Right ventricle myocardium inferior (tissue), 1 donor: ENCODE measurements around the gene RFK. TPM values are rescaled to one million over a fixed set of nuclear protein-coding genes. Genes with fewer than 3 reads are reported as not detected.
"Not testable (repeated sequence)": the region's sequence is repeated elsewhere in the genome, so short reads cannot be mapped to it uniquely, and the experiment has no call there.

Experiments used
- ATAC-seq: fragments of 200-7000 bp; cut with Tn5 transposase; one replicate; pipeline ENCODE4 v1.9.1; 2020; ENCODE audit warnings: mild to moderate bottlenecking, moderate library complexity
- DNase-seq: peaks from one replicate; pipeline ENCODE4 v3.0.0; 2021; ENCODE audit errors: missing footprints
- intact Hi-C: fragments of 100-400 bp; cut with DNase I; formaldehyde crosslinking; loops from one replicate; pipeline ENCODE4 v1.11.0; 2022
- total RNA-seq: library from RNA; stranded (reverse); fragmentation: NEBNext Ultra II Directional; extraction: Animal tissue kit (Norgen Biotek cat#: 25700); gene quantifications from one replicate; pipeline ENCODE4 v1.2.1, GENCODE V29; 2021
- donor health status: DM: no; HTN: yes; CAD: no; lungs with severe emphysema.

The RFK gene
- total RNA-seq, 1 donor from 2014 or later: 23.9 TPM

DNA sequence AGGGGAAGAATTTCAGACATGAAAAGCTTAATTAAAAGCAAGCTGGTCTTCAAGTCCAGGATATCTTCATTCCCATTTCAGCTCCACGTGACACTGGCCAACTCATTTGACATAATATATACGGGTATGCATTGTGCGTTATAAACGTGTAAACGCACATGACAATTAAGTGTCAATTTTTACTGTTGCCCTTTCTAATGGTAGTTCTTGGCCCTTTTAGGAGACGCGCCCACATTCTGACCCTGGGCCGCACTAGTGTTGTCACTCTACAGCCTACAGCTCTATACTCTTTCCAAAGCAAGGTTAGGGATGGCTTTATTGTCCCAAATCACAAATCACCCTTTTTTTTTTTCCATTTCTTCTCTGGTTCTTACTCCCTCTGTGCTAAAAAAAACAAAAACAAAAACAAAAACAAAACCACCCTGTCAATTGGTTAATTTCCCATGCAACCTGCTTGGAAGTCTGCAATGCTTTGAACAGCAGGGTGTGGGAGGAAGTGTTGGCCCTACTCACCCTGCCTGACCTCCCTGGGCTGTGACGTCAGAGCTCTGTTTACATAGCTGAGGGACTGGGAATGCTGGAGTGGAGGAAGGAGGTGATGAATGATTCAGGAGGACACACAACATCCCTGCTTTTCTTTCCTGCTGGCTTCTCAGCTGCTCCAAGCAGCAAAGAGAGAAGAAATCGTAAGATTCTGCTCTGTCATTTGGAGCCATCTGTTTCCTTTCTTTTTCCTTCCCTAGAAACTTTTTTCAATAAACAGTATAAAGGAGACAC lies 19.3 kb downstream of the RFK start:
- ATAC-seq: peak; percentile 94
- intact Hi-C loops: no loop called here
- peak; percentile 79 for DNase-seq

DNA sequence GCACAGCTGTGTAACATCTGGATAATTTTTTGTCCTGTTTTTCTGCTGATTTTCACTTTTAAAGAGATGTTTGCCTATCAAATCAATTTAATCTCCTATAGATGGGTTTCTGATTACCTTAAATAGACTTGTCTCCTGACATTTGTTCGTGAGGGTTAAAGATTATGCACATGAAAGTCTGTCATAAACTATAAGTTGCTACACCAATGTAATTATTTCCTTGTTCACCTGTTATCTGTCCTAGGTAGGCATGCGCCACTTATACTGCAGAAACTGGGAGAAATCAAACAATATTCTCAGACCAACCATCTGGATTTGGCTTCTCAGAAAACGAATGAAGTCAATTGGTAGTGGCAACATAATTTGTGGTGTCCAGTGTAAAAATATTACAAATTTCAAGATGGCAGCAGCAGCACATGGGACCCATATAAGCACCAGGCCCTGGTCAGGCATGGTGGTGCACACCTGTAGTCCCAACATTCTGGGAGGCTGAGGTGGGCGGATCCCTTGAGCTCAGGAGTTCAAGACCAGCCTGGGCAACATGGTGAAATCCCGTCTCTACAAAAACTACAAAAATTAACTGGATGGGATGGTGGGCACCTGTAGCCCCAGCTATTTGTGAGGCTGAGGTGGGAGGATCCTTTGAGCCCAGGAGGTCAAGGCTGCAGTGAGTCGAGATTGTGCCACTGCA lies 20.3 kb downstream of the RFK start:
- intact Hi-C loops: no loop called here
- DNase-seq (no peak), ATAC-seq (no peak)

DNA sequence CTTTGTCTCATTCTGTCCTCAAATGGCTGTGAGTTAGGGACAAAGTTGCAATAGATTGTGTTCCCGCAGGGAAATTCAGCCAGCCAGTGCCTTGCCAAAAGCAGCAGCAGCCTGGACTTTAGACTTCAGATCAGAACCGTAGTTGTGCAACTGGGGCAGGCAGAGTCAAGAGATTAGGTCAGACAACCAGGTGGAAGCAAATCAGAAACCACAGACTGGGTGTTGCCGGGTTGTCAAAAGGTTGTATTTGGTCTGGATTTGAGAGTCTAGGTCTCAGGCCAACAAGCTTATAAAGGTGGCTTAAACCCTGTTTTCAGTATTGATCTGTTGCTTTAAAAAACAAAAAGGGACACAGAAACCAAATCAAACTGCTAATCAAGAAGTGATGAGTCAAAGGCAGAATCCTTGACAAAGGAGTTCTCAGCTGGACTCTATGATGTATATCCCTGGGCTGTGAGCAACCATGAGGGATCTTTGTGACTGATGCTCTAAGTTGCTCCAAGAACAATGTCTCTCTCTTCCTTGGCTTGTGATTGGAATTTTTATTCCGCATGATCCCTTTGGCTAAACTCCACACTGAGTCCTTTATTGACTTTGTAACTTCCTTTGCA lies 20.9 kb downstream of the RFK start:
- ATAC-seq (peak; percentile 79), DNase-seq (no peak)
- intact Hi-C loops: no loop called here

DNA sequence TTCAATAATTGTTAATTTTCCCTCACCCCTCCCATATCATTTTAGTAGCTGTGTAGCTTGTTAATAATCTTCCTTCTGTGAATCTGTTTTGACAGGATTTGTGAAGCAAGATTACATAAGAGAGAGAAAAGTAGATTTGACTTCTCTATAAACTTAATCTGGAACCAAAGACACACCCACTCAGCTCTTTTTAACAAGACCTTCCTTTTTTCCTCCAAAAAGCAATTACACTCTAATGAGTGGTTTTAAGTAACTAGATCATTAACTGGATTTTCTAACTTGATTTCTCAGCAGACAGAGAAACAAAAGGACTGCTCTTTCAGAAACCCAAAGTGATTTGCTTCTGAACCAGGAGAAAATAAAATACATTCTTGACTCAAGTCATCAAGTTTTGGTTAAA lies 21.9 kb downstream of the RFK start:
- DNase-seq (no peak), ATAC-seq (no peak)
- intact Hi-C loops: no loop called here

DNA sequence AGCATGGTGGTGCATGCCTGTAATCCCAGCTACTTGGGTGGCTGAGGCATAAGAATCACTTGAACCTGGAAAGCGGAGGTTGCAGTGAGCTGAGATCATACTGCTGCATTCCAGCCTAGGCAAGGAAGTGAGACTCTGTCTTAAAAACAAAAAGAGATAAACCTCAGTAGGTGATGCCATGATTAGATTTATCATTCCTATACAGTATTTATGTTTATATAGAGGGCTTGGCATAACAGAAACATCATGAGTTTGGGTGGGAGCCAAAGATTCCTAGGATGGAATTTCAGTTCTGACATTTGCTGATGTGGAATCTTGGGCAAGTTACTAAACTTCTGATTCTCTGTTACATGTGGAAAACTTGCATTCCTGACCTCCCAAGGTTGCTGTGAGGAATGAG lies 22.3 kb downstream of the RFK start:
- no peak for ATAC-seq
- intact Hi-C loops: no loop called here
- DNase-seq: no peak

DNA sequence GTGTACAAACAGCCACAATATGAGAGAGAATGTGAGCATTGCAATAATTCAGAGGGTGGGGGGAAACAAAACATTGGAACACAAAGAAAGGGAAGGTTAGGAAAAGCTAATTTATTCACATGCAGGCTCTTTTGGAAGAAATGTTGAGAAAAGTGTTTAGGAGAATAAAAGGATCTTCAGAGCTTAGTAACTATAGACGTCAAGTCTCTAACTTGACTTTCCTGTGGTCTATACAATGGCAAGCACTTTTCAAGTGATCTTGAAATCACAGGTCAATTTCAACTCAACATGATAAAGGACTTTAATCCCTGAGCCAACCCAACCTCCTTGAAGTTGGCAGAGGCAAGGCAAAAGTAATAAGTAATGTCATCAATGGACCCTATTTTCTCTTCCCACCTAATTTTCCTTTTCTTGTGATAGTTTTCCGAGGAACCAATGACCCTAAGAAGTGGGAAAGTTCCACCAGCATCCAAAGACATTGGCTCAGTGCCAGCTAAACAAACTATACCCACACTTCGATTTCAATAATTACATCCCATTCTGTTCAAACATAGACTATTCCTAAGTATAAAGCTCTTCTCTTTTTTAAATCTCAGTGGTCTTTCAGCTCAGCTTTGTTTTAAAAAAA lies 23.7 kb downstream of the RFK start:
- ATAC-seq (no peak), DNase-seq (no peak)
- intact Hi-C loops: no loop called here

DNA sequence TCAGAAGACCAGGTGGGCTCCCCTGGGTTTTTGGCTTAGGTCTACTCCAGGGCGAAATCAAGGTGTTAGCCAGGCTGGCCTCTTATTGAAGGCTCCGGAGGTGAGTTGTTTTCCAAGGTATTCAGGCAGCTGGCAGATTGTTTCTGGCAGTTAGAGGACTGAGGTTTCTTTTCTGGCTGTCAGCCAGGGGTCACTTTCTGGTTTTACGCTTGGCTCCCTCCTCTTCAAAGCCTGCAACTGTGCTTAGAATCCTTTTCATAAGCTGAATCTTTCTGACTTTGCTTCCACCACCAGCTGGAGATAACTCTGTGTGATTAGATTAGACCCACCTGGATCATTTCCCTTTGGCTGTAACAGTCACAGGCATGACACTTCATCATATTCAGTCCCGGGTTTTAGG lies 24.6 kb downstream of the RFK start:
- intact Hi-C loops: no loop called here
- ATAC-seq (no peak), DNase-seq (no peak)

DNA sequence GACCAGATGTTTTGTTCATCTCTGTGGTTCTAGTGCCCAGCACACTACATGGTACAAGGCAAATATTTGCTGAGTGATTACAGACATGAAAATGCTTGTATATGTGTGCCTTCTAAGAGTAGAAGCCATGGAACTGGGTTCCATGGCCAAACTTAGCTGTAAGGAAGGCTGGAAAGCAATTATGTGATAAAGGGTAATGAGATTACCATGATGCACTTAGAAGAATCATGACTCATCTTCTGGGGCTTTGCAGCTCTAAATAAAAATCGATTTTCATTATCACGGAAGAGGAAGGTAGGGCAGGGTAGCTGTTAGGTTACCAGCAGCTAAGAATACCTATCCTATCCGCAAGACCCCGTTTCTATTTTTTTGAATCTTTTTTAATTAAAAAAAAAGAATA lies 28.0 kb downstream of the RFK start:
- intact Hi-C loops: no loop called here
- ATAC-seq (no peak), DNase-seq (no peak)

DNA sequence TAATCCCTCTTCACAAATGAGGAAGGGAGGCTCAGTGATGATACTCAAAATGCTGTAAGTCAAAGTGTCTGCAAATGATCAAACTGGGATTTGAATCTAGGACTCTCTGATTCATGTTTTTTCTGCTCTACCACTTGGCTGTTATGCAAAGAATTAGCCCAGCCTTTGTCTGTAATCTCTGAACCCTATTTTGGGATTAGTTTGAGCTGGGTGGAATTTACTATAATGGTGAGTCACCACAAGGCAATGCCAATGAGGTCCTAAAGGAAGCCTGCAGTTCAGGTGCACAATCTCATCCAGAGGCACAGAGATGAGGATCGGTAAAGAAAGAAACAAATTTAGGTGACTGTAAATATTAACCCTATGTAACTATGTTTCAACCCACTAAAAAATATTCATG lies 29.2 kb downstream of the RFK start:
- ATAC-seq: no peak
- no peak for DNase-seq
- intact Hi-C loops: no loop called here

DNA sequence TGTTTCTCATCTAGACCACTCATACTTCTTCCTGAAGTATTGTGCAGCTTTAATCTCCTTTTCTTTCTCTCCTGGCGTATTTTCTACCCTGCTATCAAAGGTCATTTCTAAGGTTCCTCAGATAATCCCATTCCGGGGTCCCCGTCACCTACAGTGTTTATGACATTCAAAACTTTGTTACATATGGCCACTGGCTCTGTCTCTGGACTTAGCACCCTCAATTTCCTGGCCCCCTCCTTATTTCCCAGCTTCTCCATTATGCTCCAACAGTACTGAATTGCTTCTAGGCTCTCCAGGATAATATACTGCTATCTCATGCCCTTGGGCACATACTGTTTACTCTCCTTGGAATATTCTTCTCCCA lies 31.2 kb downstream of the RFK start:
- intact Hi-C loops: no loop called here
- no peak for DNase-seq

DNA sequence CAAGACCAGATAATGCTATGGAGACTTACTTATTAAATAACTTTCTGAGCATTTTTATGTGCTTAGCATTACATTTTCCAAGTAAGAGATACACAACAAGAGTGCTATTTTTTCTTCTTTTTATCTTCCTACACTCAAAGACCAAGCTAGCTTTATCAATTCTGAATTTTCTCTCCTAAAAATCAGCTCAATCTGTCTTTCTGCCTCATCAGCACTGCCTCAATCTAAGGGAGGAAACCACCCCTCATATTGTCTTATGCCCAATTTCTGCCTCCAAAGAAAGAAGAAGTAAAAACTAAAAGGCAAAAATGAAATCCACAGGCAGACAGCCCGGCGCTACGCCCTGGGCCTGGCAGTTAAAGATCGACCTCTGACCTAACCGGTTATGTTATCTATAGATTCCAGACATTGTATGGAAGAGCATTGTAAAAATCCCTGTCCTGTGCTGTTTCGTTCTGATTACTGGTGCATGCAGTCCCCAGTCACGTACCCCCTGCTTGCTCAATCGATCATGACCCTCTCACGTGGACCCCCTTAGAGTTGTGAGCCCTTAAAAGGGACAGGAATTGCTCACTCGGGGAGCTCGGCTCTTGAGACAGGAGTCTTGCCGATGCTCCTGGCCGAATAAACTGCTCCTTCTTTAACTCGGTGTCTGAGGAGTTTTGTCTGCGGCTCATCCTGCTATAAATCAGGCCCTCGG lies 31.7 kb downstream of the RFK start:
- ATAC-seq, DNase-seq, intact Hi-C loops: not testable (repeated sequence)

More for the DNA sequence above, 31.2 kb downstream of the RFK start:
- no peak for ATAC-seq

DNA sequence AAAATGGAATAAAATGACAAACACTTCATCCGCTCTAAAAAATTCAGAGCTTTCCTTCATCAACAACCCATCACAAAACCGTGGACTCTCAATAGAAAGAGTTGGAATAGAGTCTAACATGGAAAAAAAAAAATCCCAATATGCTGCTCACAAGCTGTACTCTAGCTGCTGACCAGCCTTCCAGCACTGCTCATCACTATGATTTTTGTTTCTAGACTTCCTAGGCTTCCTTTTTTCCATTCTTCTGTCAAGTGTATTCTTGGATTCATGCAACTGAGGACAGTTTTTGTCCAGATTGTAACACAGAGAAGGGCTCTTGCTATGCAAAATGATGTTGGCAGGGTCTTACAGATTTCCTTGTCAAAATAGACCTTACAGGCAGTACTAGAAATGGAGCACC lies 34.5 kb downstream of the RFK start:
- intact Hi-C loops: no loop called here
- no peak for ATAC-seq

DNA sequence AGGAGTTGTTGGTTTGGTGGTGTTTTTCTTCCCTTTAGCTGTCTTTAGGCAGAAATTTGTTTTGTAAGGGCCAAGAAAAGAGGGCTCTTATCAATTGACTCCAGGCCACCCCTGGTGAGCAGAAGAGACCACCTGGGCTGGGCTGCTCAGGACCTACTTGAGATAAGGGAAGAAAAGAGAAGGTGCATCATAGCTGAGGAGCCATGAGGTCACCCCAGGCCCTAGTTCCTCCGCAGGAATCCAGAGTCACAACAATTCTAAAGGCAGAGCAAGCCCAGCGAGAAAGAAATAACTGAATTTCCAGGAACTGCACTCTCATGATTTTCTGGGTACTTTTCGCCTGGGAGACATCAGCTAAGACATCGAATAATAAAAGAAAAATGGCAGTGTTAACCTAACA lies 34.9 kb downstream of the RFK start:
- no peak for DNase-seq
- ATAC-seq: no peak
- intact Hi-C loops: no loop called here

More for the DNA sequence above, 34.5 kb downstream of the RFK start:
- no peak for DNase-seq

DNA sequence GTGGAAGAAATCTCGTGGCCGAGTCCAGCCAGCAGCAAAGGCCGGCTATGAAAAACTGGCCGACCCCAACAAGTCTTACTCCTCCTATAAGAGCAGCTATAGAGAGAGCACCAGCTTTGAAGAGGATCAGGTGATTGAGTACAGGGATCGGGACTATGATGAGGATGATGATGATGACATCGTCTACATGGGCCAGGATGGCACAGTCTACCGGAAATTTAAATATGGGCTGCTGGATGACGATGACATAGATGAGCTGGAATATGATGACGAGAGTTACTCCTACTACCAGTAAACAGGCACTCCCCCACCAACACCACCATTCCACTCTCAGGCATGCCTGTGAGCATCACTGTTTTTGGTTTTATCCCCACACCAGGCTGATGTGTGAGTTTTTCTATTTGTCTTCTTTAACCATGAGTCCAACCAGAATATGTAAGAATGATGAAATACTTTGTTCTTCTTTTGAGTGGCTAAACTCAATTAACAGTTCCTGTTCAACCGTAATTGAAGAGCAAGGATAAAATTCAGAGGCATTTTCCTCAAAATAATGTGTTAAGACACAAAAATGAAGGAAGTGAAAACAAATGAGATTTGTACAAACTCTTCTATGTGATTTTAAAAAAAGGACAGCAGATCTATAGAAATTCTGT lies 35.5 kb downstream of the RFK start:
- DNase-seq (no peak), ATAC-seq (no peak)
- intact Hi-C loops: no loop called here

DNA sequence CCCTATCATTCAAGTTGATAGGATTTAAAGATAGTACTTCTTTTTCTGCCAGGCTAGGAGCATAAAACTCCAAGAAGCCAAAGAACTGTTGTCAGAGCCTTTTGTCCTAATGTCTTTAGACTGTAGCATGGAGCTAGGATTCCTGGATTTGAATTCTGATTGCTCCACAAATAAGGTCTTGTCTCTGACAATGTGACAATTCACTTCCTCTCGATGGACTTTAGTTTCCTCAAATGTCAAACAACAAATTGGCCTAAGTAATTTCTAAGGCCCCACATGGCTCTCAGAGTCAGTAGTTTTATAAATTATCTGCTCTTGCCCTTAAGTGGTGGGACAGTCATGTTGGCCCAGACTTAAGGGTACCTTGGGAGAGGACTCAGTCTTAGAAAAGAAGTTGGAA lies 36.7 kb downstream of the RFK start:
- no peak for ATAC-seq
- intact Hi-C loops: no loop called here
- no peak for DNase-seq

DNA sequence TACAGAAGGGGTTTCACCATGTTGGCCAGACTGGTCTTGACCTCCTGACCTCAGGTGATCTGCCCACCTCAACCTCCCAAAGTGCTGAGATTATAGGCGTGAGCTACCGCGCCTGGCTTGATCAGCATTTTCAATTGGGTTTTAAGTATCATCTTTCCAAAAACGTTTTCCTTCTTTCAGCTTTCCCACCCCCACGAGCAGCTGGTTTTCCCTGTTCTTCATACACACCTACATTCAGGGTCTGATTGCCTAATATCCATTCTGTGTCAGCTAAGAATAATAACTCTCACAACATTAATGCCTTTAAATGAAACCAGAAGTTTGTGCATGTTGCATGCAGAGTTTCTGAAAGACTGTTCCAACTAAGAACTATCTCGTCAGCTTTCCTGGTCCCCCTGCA lies 38.3 kb downstream of the RFK start:
- DNase-seq (no peak), ATAC-seq (no peak)
- intact Hi-C loops: no loop called here

DNA sequence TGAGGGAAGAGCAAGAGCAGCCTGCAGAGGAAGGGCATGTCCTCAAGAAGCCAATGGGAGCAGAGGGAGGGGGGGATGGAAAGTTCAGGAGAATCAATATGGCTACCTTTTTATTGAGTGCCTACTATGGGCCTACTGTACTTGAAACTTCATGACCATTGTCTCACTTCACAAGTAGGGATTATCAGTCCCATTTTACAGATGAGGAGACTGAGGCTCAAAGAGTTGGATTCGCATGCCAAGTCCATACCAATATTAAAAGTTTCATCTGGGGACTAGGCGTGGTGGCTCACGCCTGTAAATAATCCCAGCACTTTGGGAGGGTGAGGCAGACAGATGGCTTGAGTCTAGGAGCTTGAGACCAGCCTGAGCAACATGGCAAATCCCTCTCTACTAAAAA lies 40.0 kb downstream of the RFK start:
- no peak for ATAC-seq
- no peak for DNase-seq
- intact Hi-C loops: no loop called here

DNA sequence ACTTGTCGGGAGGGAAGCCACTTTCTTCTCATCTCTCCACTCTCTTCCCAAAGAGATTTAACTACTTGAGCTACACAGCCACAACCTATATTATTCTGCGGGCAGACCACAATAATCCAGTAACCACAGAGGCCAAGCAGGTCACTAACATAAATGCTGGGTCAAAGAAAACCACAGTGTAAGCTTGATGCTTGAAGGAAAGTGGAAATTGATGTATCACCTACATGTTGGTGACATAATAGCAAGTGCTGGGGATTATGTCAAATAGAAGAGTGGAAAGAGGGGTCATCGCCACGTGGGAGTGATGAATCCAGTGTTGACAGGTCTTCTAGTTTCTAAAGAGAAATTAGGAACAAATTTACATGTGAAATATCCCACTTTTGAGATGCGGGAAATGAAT lies 40.9 kb downstream of the RFK start:
- intact Hi-C loops: no loop called here
- ATAC-seq: no peak
- DNase-seq: no peak
